ENCODE data around the gene VIL1. TPM values are rescaled to one million over a fixed set of nuclear protein-coding genes. Genes with fewer than 3 reads are reported as not detected.

Gene VIL1
- total RNA-seq, 4 donors from 2014 or later = not detected

GRCh38 chr2:218431878-218432277 lies 13.0 kb downstream of the VIL1 start:
- TF ChIP-seq CTCF (IDR thresholded peaks at IDR 0.05) = no peak
- DNase-seq (ENCODE audit: low spot score) = no peak
- ATAC-seq (ENCODE audit: low FRiP score) = no peak

- no peak for DNase-seq (ENCODE audit: low spot score)
- no peak for ATAC-seq (ENCODE audit: low FRiP score)
- no peak for TF ChIP-seq CTCF (IDR thresholded peaks at IDR 0.05)
Measured at GRCh38 chr2:218432676-218433365, 13.9 kb downstream of the VIL1 start.

- ATAC-seq (ENCODE audit: low FRiP score) (no peak), DNase-seq (ENCODE audit: low spot score) (no peak)
- TF ChIP-seq CTCF (IDR thresholded peaks at IDR 0.05) = no peak
Measured at GRCh38 chr2:218434456-218434855, 15.5 kb downstream of the VIL1 start.

GRCh38 chr2:218435003-218435982 lies 16.4 kb downstream of the VIL1 start:
- no peak for DNase-seq (ENCODE audit: low spot score)
- no peak for TF ChIP-seq CTCF (IDR thresholded peaks at IDR 0.05)
- no peak for ATAC-seq (ENCODE audit: low FRiP score)

- ATAC-seq (ENCODE audit: low FRiP score) = no peak
- no peak for TF ChIP-seq CTCF (IDR thresholded peaks at IDR 0.05)
- DNase-seq (ENCODE audit: low spot score) = no peak
Measured at GRCh38 chr2:218436992-218437391, 18.1 kb downstream of the VIL1 start.

- ATAC-seq (ENCODE audit: low FRiP score) = no peak
- no peak for DNase-seq (ENCODE audit: low spot score)
- TF ChIP-seq CTCF (IDR thresholded peaks at IDR 0.05) = no peak
Measured at GRCh38 chr2:218437969-218438368, 19.0 kb downstream of the VIL1 start.
